Tibial nerve (tissue), 4 donors: ENCODE data around the gene LTB.

Source experiments
- EP300 ChIP-seq, 2 donors: sonication (generic); formaldehyde crosslinking; IDR thresholded peaks; one replicate each; pipeline ENCODE4 v1.6.1; 2017; ENCODE audit warnings: antibody characterized with exemption in 2 of 2, mild to moderate bottlenecking in 1 of 2
- POLR2A ChIP-seq, 2 donors: fragments of 450-650 bp; IDR thresholded peaks; one replicate each; pipeline ENCODE4 v1.6.1; 2017; ENCODE audit warnings: antibody characterized with exemption in 2 of 2, mild to moderate bottlenecking in 2 of 2, moderate library complexity in 2 of 2
- TF ChIP-seq, protein P1 (sequence below), 5 experiments: fragments of 200-600 bp in 3 of 5; fragments of 450-650 bp in 2 of 5; sonication (generic) in 3 of 5; IDR thresholded peaks; one replicate each; pipeline ENCODE4 v1.5.1; 2016 to 2019; ENCODE audit warnings: antibody characterized with exemption in 5 of 5, mild to moderate bottlenecking in 3 of 5, moderate library complexity in 2 of 5

DNA sequence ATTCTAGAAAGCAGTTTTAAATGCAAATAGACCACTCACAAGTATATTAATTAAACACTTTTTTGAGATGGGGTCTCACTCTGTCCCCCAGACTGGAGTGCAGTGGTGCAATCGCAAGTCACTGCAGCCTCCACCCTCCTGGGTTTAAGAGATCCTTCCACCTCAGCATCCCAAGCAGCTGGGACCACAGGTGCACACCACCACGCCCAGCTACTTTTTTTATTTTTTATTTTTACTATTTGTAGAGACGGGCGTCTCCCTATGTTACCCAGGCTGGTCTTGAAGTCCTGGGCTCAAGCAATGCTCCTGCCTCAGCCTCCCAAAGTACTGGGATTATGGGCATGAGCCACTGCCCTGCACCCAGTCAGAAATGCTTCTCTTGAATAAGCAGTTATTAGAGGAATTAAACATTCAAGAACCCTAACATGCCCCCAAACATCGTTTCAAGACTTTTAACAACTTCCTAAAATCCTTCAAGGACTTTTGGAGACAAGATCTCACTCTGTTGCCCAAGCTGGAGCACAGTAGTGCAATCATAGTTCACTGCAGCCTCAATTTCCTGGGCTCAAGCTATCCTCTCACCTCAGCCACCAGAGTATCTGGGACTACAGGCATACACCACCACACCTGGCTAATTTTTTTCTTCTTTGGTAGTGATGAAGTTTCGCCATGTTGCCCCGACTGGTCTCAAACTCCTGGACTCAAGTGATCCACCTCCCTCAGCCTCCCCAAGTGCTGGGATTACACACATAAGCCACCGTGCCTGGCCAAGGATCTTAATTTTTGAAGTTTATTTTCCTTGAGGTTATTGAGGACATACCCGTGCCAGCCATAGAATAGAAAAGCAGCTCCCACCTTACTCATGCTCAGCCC, 50.2 kb downstream of the LTB start:
- TF ChIP-seq, protein P1, sequence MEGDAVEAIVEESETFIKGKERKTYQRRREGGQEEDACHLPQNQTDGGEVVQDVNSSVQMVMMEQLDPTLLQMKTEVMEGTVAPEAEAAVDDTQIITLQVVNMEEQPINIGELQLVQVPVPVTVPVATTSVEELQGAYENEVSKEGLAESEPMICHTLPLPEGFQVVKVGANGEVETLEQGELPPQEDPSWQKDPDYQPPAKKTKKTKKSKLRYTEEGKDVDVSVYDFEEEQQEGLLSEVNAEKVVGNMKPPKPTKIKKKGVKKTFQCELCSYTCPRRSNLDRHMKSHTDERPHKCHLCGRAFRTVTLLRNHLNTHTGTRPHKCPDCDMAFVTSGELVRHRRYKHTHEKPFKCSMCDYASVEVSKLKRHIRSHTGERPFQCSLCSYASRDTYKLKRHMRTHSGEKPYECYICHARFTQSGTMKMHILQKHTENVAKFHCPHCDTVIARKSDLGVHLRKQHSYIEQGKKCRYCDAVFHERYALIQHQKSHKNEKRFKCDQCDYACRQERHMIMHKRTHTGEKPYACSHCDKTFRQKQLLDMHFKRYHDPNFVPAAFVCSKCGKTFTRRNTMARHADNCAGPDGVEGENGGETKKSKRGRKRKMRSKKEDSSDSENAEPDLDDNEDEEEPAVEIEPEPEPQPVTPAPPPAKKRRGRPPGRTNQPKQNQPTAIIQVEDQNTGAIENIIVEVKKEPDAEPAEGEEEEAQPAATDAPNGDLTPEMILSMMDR (IDR thresholded peaks at IDR 0.05), result no peak
- TF ChIP-seq EP300 (IDR thresholded peaks at IDR 0.05) (no peak), POLR2A (IDR thresholded peaks at IDR 0.05) (no peak)
